GM18511 (cell line): ENCODE results near the gene ARMH3.

Experiments
- ATAC-seq: cut with Tn5 transposase; IDR thresholded peaks from one replicate; pipeline ENCODE4 v1.9.1; 2021; ENCODE audit warnings: mild to moderate bottlenecking, moderate library complexity; ENCODE audit not compliant: unreplicated experiment

The ARMH3 gene, protein sequence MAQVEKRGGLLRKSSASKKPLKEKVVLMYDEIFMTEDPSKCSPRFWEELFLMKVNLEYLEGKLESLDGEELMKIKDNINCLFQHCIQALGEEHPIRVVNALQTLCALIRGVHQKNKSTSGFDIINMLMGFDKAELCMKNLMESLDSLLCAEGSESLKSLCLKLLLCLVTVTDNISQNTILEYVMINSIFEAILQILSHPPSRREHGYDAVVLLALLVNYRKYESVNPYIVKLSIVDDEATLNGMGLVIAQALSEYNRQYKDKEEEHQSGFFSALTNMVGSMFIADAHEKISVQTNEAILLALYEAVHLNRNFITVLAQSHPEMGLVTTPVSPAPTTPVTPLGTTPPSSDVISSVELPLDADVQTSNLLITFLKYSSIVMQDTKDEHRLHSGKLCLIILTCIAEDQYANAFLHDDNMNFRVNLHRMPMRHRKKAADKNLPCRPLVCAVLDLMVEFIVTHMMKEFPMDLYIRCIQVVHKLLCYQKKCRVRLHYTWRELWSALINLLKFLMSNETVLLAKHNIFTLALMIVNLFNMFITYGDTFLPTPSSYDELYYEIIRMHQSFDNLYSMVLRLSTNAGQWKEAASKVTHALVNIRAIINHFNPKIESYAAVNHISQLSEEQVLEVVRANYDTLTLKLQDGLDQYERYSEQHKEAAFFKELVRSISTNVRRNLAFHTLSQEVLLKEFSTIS

DNA sequence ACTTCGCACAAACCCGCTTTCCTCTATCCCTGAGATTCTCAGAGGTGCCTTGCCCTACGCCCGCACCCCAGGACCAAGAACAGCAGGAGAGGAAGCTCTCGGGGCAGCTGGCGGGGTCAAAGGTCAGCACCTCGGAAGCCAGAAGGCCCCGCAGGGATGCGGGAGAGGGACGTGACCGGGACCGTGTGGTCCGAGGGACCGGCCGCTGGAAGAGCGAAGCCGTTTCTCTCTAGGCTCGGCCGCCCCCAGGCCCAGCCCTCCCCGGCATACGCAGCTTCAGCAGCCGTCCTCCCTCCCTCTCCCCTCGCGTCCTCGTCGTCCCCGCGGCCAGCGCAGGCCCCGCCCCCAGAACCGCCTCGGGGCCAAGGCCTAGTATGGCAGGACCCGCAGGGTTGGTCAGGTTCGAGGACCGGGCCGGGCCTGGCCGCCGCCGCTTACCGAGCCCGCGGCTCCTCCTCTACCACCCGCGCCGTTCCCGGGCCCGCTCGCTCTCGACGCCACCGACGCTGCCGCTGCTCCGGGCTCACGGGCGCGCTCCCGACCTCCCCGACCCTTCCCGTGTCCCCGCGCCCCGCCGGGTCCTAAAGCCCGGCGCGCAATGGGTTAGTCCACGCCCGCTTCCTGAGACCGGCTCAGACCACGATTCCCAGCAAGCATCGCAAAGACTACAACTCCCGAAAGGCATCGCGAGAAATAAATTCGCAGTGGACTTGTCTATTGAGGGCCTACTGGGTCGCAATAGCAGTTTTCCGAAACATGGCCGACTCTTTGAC lies at the start of gene ARMH3:
TSS of gene ARMH3 (minus strand) at position 527 of the 773 bp plus-strand sequence. CDS start 16,059 bp downstream, outside the sequence.
- ATAC-seq = peak; percentile 96

DNA sequence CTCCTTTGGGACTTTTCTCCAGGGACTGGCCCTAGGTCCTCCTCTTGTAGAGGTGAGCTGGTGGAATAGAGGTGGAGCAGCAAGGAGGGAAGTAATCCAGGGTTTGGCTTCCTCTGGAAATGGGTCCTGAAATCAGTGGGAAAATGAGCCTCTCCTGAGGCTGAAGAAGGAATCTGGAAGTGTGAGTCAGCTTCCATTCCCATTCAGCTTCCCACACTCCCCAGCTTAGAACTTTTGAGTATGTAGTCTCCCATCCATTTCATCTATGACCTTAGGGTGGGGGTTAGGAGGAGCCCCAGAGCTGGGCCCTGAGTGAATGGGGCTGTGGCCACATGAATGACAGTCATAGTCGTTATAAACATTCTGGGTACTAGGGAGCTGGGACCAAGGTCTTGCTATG lies 46.4 kb upstream of the ARMH3 start:
- no peak for ATAC-seq

DNA sequence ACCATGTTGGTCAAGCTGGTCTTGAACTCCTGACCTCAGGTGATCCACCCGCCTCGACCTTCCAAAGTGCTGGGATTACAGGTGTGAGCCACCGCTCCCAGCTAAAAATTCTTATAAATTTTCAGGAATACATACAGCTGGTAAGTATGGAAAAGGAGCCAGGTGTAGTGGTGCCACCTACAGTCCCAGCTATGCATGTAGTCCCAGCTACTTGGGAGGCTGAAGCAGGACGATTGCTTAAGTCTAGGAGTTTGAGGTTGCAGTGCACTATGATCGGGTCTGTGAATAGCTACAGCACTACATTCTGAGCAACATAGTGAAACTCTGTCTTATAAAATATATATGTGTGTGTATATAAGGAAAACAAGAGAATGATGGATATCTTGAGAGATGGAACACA lies 45.2 kb upstream of the ARMH3 start:
- ATAC-seq = no peak

DNA sequence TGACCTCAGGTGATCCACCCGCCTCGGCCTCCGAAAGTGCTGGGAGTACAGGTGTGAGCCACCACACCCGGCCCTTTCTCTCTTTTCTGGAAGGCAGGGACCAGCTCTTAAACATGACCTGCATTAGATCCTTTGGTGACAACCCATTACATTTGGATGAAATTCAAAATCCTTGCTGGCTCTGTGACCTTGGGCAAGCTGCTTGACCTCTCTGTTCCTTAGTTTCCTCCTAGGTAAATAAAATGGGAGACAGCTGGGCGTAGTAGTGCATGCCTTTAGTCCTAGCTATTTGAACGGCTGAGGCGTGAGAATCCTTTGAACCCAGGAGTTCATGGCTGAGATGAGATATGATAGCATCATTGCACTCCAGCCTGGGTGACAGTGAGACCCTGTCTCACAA lies 40.5 kb upstream of the ARMH3 start:
- no peak for ATAC-seq

DNA sequence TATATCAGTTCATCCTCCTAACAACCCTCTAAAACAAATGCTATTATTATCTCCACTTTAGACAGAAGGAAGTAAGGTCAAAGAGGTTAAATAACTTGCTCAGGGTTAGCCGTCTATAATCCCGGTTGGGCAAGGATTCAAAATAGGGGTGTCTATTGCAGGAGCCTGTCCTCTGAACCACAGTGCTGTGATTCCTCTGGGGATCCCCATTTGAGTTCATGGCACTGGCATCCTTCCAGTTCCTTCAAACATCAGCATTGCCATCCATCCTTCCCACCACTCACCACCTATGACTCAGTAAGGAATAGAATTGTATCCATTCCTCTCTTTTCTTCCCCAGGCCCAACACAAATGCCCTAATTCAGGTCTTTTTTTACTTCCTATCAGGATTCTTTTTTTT lies 34.8 kb upstream of the ARMH3 start:
- no peak for ATAC-seq

DNA sequence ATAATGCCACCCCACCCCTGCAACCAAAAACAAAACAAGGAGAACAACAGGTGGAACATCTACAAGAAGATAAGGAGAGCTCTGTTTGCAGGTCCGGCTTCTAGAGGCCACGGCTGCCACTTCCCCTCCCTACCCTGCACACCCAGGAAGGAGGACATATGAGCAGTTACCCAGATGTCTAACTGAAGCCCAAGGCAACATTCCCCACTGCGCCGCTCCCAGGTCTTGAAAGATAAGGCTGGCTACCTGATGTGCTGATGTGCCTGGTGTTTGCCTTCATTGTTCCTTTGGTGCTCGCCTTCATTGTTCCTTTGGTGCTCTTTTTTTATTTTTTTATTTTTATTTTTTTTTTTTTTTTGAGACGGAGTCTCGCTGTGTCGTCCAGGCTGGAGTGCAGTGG lies 30.2 kb upstream of the ARMH3 start:
- no peak for ATAC-seq

DNA sequence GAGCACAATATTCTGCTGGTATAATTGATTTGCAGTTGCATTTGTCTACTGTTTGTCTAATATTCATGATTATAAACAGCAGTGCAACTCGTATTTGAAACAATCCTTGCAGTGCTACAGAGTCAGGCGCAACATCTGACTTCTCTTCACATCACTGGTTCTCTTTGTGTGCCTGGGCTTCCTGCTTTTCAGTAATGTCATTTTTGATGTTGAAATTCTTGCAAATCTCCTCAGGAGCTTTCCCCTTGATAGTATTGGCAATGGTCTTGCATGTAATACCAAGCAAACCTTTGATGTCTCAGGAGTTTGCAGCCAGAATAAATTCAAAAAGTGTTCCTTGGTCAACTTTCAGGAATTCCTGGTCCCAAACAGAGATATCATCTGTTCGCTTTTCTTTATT lies 29.4 kb upstream of the ARMH3 start:
- no peak for ATAC-seq

DNA sequence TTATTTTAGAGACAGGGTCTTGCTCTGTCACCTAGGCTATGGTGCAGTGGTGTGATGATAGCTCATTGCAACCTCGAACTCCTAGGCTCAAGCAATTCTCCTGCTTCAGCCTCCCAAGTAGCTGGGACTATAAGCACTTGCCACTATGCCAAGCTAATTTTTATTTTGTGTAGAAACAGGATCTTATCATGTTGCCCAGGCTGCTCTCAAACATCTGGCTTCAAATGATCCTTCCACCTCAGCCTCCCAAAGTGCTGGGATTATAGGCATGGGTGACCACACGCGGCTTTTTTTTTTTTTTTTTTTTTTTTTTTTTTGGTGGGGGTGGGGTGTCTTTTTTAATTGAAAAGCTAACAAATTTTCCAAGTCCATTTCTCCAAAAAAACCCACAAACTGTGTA lies 27.6 kb upstream of the ARMH3 start:
- ATAC-seq = no peak

DNA sequence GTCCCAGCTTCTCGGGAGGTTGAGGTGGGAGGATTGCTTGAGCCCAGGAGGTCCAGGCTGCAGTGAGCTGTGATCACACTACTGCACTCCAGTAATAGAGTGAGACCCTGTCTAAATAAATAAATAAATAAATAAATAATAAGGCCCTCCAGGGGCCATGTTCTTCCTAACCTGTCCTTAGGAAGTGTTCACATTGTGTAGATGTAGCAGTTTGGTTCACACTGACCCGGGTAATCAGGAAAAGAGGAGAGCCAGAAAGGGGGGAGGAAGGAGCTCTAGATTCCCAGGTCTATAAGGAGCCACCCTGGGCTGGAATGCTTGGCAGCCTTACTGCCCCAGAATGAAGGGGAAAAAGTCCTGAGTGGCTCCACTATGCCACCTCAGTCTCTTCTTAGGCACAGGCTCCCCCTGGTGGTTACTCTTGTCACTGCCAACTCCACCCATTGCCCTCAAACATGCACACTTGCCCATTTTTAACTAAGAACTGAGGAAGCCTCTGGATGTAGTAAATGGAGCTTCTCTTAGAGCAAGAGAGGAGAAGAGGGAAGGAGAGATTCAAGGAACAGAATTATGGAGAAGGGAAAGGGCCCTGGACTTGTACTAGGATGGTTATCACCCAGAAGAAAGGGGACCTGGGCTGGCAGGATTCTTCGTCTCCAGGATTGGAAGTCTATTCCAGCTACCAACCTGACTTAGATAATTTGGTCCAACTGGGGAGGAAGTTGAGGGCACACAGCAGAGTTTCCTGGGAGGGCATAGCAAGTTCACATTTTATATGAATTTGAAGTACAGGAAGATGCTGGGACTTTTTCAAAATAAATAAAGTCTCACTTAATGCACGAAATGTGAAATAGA lies 16.9 kb upstream of the ARMH3 start:
- no peak for ATAC-seq

DNA sequence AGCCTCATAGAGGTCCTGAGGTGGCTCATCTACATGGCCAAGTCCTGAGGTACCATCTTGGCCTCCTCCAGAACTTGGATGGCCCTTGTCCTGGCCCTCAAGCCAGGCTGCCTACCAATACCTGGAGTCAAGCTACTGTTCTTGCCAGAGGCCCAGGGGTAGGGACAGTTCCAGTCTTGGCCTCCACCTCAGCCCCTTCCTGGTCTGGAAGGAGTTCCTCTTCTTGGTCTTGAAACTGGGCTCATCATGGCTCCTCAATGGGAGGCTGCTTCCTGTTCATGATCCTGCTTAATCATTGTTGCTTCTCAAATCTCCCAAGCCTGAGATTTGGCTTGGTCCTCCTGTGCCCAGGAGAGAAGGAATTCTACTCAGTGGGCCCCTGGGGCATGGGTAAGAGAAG lies 13.1 kb upstream of the ARMH3 start:
- ATAC-seq = no peak

DNA sequence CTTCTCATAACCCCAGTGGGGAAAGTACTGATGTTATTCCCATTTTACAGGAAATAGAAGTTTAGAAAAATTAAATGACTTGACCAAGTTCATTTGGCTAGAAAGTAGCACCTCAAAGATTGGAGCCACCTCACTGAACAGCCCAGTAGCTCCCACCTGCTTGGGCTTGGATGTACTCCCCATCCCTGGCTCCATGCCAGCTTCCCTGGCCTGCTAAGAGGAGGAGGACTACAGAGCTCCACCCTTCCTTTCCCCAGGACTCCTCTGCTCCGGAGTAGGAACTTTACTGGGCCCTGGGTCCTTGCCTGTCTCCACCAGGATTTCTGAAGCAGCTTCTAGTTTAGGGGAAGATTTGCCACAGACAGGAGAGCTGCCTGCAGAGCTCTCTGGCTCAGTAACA lies 12.2 kb upstream of the ARMH3 start:
- ATAC-seq = no peak

DNA sequence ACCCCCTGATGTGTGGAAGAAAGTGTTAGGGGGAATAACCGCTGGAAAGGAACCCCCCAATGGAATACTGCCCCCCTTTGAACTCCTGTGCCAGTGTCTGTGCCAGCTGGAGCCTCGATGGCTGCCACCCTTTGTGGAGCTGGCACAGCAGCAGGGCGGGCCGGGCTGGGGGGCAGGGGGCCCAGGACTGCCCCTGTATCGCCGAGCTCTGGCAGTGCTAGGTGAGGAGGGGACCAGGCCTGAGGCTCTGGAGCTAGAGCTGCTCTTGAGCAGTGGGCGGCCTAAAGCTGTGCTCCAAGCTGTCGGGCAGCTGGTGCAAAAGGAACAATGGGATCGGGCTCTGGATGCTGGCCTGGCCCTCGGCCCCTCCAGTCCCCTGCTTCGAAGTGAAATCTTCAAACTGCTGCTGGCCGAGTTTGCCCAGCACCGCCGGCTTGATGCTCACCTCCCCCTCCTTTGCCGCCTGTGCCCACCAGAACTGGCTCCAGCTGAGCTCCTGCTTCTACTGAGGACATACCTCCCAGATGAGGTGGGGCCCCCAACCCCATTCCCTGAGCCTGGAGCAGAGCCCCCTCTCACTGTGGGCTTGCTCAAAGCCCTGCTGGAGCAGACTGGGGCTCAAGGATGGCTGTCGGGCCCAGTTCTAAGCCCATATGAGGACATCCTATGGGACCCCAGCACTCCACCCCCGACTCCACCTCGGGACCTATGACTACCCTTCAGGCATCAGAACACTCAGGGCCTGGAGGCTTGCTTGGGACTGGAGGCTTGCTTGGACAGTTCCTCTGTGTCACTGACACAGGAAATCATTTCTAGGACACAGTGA lies 11.3 kb upstream of the ARMH3 start:
- no peak for ATAC-seq

DNA sequence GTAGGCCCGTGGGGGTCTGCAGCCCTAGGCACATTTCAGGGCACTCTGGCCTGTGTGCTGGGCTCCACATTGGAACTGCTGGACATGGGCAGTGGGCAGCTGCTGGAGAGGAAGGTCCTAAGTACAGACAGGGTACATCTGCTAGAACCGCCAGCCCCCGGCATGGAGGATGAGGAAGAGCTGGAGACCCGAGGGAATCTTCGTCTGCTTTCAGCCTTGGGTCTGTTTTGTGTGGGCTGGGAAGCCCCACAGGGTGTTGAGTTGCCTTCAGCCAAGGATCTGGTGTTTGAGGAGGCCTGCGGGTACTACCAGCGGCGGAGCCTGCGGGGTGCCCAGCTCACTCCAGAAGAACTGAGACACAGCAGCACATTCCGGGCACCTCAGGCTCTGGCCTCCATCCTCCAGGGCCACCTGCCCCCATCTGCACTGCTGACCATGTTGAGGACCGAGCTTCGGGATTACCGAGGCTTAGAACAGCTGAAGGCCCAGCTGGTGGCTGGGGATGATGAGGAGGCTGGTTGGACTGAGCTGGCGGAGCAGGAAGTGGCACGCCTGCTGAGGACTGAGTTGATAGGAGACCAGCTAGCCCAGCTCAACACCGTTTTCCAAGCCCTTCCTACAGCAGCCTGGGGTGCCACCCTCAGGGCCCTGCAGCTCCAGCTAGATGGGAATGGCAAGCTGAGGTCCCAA lies 10.6 kb upstream of the ARMH3 start:
- ATAC-seq = no peak

DNA sequence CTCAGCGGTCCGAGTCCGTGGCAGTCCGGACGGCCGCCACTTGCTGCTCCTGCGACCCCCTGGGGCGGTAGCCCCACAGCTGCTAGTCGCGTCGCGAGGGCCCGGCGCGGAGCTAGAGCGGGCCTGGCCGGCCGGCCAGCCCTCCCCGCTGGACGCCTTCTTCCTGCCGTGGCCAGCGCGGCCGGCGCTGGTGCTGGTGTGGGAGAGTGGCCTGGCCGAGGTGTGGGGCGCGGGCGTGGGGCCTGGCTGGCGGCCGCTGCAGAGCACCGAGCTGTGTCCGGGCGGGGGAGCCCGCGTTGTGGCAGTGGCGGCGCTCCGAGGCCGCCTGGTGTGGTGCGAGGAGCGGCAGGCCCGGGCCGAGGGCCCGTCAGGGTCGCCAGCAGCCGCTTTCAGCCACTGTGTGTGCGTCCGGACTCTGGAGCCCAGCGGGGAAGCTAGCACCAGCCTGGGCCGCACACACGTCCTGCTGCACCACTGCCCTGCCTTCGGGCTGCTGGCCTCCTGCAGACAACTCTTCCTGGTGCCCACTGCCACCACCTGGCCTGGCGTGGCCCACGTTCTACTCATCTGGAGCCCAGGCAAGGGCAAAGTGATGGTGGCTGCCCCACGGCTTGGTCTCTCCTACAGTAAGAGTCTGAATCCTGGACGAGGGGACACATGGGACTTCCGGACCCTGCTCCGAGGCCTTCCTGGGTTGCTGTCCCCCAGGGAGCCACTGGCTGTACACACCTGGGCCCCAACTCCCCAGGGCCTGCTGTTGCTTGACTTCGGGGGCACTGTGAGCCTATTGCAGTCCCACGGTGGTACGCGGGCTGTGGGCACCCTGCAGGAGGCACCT lies 9.8 kb upstream of the ARMH3 start:
- ATAC-seq = peak; percentile 29

DNA sequence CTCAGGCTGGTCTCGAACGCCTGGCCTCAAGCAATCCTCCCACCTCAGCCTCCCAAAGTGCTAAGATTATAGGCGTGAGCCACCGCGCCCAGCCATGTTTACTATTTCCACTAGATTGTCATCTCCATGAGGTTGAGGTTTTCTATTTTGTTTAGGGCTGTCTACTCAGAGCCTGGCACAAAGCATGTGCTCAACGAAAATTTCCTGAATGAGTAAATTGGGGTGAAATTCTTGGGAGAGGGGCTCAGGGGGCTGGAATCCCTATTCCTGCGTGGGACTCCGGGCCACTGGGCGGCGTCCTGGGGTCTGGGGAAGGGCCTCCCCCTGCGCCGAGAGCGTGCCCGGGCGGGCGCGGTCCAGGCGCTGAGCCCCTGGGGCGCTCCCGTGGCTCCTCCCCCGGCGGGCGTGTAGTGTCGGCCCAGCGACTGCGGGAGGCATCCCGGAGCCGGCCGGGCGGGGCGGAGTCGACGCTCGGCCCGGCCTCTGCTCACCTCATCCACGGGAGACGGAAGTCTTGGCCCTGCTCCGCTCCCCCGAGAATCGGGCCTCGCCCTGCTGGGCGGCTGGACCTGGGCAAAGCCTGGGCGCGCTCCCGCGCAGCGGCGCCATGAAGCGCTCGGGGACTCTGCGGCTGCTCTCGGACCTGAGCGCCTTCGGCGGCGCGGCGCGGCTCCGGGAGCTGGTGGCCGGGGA lies 9.0 kb upstream of the ARMH3 start, which contains the start of gene HPS6:
TSS of gene HPS6 (plus strand) at position 482 of the 693 bp plus-strand sequence. CDS start at position 608, 126 bp downstream.
- ATAC-seq = peak; percentile 93

DNA sequence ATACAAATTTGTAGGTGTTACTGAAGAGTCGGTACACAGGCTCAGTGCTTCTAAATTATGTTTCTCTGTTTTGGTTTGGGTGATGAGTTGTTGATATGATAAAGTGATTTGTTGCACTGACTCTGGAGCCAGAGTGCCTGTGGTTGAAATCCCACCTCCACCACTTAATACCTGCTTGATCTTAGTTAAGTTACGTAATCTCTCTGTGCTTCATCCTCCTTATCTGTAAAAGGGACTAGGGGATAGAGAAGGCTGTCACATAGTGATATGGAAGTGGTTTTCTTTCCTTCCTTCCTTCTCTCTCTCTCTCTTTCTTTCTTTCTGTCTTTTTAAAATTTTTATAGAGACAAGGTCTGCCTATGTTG lies 8.5 kb upstream of the ARMH3 start:
- ATAC-seq = no peak

DNA sequence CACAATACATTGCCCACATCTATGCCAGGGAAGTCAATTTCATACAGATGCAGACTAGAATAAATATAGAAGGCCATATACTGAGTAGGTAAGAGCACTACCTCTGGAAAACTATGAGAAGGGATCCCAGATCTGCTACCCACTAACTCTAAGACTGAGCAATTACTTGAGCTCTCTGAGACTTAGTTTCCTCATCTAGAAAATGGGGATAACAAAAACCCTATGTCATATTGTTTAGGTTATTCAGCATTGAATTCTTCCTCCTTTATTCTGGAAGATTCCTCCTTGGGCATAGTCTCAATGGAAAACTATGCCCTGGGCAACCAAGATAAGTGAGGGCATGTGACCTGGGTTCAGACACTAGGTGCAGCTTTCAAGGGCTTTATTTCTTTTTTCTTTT lies 4.0 kb upstream of the ARMH3 start:
- no peak for ATAC-seq
